Measurements from ENCODE around the gene MYO5B.

The MYO5B gene

DNA sequence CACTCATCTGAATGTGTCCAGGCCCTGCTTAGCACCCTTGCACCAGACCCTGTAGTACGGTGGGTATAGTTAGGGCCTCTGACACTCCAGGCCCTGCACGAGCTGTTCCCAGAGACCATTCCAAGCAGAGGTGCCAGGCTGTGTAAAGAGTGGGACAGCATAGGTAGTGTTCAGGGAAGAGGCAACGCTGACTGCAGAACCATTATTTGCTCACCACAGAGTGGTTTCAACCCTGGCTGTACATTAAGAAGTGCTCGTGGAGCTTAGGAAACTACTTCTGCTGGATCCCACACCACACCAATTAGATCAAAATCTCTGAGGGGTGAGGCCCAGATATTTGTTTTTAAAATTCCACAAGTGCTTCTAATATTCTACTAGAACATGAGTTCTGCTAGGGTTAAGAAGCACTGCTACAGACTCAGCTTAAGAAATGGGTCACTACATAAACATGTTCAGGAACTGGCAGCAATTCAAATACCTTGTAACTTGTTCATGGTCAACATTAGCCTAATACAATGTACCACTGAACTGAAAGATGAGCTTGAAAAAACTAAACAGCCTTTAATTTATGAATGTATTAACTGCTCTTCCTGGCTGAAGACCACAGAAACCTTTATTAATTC lies 183.0 kb downstream of the MYO5B start:
- no peak overlapping the region for H3K4me3 ChIP-seq (ENCODE audit: control insufficient read depth, low read depth, low read length)
- TF ChIP-seq CTCF (IDR thresholded peaks at IDR 0.05; ENCODE audit: control insufficient read depth, insufficient read depth, low read depth, low read length, missing control alignments), result no peak
- DNase-seq (ENCODE audit: low read depth), result peak; percentile 31

DNA sequence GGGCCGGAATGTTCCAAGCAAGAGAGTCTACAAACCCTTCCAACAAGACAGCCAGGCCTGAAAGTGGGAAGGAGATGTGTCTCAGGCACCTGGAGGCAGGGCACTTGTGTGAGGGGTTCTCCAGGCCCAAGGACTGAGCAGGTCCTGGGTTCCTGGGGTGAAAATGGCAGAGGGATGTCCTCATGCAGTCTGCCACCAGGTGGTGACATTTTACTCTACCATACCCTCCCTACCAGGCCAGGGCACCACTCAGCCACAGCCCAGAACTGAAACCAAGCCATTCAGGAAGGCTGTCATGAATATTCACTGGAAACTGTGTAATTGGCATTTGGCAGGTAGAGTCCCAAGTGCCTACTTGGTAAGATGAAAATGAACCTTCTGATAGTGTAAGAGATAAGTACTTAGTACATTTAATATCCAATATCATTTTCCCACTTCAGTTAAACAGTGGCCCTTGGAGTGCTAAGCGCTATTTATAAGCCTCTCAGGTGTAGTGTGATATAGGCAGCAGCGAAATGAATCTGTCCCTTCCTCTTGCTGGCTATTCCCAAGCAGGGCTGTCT lies 185.1 kb downstream of the MYO5B start:
- no peak overlapping the region for H3K4me3 ChIP-seq (ENCODE audit: control insufficient read depth, low read depth, low read length)
- peak; percentile 45 for TF ChIP-seq CTCF (IDR thresholded peaks at IDR 0.05; ENCODE audit: control insufficient read depth, insufficient read depth, low read depth, low read length, missing control alignments)
- DNase-seq (ENCODE audit: low read depth), result no peak

DNA sequence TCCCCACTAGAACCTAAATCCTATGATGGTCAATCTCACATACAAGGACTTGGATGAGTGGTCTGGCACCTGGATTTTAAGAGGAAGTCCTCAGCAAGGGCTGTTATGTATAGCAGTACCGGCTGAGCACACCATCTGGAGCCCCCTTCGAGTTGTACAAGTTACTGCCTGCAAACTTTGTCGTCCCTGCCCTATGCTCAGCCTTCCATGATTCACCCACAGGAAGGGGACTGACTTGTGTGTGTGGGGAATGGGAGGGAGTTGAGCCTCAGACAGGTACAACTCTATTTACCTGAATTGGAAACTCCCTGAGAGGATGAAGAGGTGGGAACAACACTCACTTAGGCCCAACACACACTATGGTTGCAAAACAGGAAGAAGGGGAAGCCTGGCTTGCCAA lies 186.6 kb downstream of the MYO5B start:
- no peak overlapping the region for H3K4me3 ChIP-seq (ENCODE audit: control insufficient read depth, low read depth, low read length)
- DNase-seq (ENCODE audit: low read depth), result no peak
- no peak for TF ChIP-seq CTCF (IDR thresholded peaks at IDR 0.05; ENCODE audit: control insufficient read depth, insufficient read depth, low read depth, low read length, missing control alignments)

- DNase-seq (ENCODE audit: low read depth), result no peak
- no peak overlapping the region for H3K4me3 ChIP-seq (ENCODE audit: control insufficient read depth, low read depth, low read length)
- TF ChIP-seq CTCF (IDR thresholded peaks at IDR 0.05; ENCODE audit: control insufficient read depth, insufficient read depth, low read depth, low read length, missing control alignments), result no peak
Observed at GRCh38 chr18:50006470-50007046, 188.4 kb downstream of the MYO5B start.

- TF ChIP-seq CTCF (IDR thresholded peaks at IDR 0.05; ENCODE audit: control insufficient read depth, insufficient read depth, low read depth, low read length, missing control alignments), result no peak
- no peak for DNase-seq (ENCODE audit: low read depth)
- no peak overlapping the region for H3K4me3 ChIP-seq (ENCODE audit: control insufficient read depth, low read depth, low read length)
Observed at GRCh38 chr18:50004013-50004412, 190.9 kb downstream of the MYO5B start.

- TF ChIP-seq CTCF (IDR thresholded peaks at IDR 0.05; ENCODE audit: control insufficient read depth, insufficient read depth, low read depth, low read length, missing control alignments), result no peak
- no peak overlapping the region for H3K4me3 ChIP-seq (ENCODE audit: control insufficient read depth, low read depth, low read length)
- no peak for DNase-seq (ENCODE audit: low read depth)
Observed at GRCh38 chr18:50002781-50003180, 192.2 kb downstream of the MYO5B start.

Data from AG09309 (cell line).